ENCODE data around the gene SDHA. TPM values are rescaled to one million over a fixed set of nuclear protein-coding genes. Genes with fewer than 3 reads are reported as not detected.
"Not testable (repeated sequence)": the region's sequence is repeated elsewhere in the genome, so short reads cannot be mapped to it uniquely, and the experiment has no call there.

Gene SDHA
- total RNA-seq, 1 experiment from 2014 or later: 75.0 TPM

DNA sequence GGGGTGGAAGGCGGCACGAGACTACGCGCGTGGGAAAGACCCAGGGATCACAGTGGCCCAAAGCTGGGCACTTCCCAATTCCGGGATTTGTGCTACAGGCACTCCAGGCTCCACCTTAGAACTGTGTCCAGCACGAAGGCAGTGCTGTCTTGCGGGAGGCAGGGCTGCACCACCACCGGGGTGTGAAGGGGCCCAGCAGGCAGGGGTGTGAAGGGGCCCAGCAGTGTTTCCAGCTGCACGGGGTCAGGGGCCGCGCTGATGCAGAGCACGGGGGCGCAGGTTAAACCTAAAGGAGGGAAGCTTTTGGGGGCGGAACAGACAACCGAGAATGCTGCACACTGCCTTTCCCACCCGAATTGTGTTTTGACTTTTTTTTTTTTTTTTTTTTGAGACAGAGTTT, 52.2 kb downstream of the SDHA start:
- TF ChIP-seq, protein P1, sequence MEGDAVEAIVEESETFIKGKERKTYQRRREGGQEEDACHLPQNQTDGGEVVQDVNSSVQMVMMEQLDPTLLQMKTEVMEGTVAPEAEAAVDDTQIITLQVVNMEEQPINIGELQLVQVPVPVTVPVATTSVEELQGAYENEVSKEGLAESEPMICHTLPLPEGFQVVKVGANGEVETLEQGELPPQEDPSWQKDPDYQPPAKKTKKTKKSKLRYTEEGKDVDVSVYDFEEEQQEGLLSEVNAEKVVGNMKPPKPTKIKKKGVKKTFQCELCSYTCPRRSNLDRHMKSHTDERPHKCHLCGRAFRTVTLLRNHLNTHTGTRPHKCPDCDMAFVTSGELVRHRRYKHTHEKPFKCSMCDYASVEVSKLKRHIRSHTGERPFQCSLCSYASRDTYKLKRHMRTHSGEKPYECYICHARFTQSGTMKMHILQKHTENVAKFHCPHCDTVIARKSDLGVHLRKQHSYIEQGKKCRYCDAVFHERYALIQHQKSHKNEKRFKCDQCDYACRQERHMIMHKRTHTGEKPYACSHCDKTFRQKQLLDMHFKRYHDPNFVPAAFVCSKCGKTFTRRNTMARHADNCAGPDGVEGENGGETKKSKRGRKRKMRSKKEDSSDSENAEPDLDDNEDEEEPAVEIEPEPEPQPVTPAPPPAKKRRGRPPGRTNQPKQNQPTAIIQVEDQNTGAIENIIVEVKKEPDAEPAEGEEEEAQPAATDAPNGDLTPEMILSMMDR (IDR thresholded peaks at IDR 0.05; ENCODE audit: unreplicated experiment): no peak
- Mint-ChIP-seq H3K27me3 (ENCODE audit: insufficient read depth, unreplicated experiment) (no peaks in the 10 kb centered on the region), H3K27ac (ENCODE audit: low read depth, unreplicated experiment) (peak overlapping the region; percentile 23), H3K9me3 (ENCODE audit: unreplicated experiment) (no peaks in the 10 kb centered on the region), H3K4me1 (ENCODE audit: insufficient read depth, unreplicated experiment) (peaks cover 16% of the 10 kb centered on the region), H3K36me3 (ENCODE audit: insufficient read depth, unreplicated experiment) (peaks cover 30% of the 10 kb centered on the region), H3K4me3 (ENCODE audit: unreplicated experiment) (peak overlapping the region; percentile 78)
- ChIA-PET POLR2A (interaction anchor here (1.1 to 2.5 kb wide), 4 partner anchors 51 to 172 kb away, joined by 3 to 29 read pairs (median 4); partner anchors contain the start of genes CCDC127, EXOC3 and SDHA), CTCF (interaction anchor here (0.6 kb wide), 1 partner anchor 123 kb away, joined by 3 read pairs; no protein-coding TSS in a partner anchor)
- BruUV-seq (replicated peaks): no TSS peak
- DNase-seq (ENCODE audit: unreplicated experiment): no peak
- intact Hi-C loops (cut with micrococcal nuclease): no loop called here

GRCh38 chr5:271828-272167, 53.7 kb downstream of the SDHA start:
- peaks cover 16% of the 10 kb centered on the region for H3K4me1 Mint-ChIP-seq (ENCODE audit: insufficient read depth, unreplicated experiment)
- H3K4me3 Mint-ChIP-seq (ENCODE audit: unreplicated experiment): peak overlapping the region; percentile 78
- CTCF ChIA-PET; BruUV-seq (replicated peaks); H3K27me3 Mint-ChIP-seq (ENCODE audit: insufficient read depth, unreplicated experiment); DNase-seq (ENCODE audit: unreplicated experiment); H3K9me3 Mint-ChIP-seq (ENCODE audit: unreplicated experiment); intact Hi-C loops (cut with micrococcal nuclease): not testable (repeated sequence)
- peaks cover 44% of the 10 kb centered on the region for H3K36me3 Mint-ChIP-seq (ENCODE audit: insufficient read depth, unreplicated experiment)
- POLR2A ChIA-PET: interaction anchor here (0.8 to 2.5 kb wide), 13 partner anchors 10 to 254 kb away, joined by 3 to 29 read pairs (median 4); partner anchors contain the start of genes CCDC127, EXOC3 and SDHA
- peak overlapping the region; percentile 78 for H3K27ac Mint-ChIP-seq (ENCODE audit: low read depth, unreplicated experiment)

- Mint-ChIP-seq H3K4me3 (ENCODE audit: unreplicated experiment) (peak overlapping the region; percentile 78), H3K4me1 (ENCODE audit: insufficient read depth, unreplicated experiment) (peaks cover 16% of the 10 kb centered on the region), H3K36me3 (ENCODE audit: insufficient read depth, unreplicated experiment) (peaks cover 50% of the 10 kb centered on the region), H3K27ac (ENCODE audit: low read depth, unreplicated experiment) (peak overlapping the region; percentile 78)
- POLR2A ChIA-PET; H3K27me3 Mint-ChIP-seq (ENCODE audit: insufficient read depth, unreplicated experiment); intact Hi-C loops (cut with micrococcal nuclease); DNase-seq (ENCODE audit: unreplicated experiment); H3K9me3 Mint-ChIP-seq (ENCODE audit: unreplicated experiment); BruUV-seq (replicated peaks): not testable (repeated sequence)
- CTCF ChIA-PET: interaction anchor here (0.6 to 1.0 kb wide), 2 partner anchors 15 to 85 kb away, joined by 3 read pairs; no protein-coding TSS in a partner anchor
Observed at GRCh38 chr5:273091-273490, 55.0 kb downstream of the SDHA start.

DNA sequence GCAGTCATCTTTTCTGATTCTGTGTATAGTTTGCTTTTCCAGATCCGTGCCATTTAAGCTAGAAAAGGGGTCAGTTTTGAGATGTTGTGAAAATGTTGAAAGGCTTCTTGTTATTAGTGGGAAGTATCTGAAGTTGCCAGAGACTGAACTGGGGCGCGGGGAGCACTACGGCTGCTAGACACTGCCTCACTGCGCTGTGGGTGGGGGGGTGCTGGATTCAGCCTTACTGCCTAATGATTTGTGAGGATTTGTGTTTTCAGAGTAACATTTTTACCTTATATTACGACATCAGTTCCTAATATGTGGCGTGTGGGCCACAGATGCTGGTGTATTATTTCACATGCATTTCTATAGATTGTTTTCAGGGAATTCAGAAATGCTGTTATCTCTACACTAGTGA, 55.4 kb downstream of the SDHA start:
- CTCF ChIA-PET: interaction anchor here (0.6 to 1.0 kb wide), 2 partner anchors 14 to 85 kb away, joined by 3 read pairs; no protein-coding TSS in a partner anchor

GRCh38 chr5:274346-274745, 56.2 kb downstream of the SDHA start:
- H3K27ac Mint-ChIP-seq (ENCODE audit: low read depth, unreplicated experiment); intact Hi-C loops (cut with micrococcal nuclease); DNase-seq (ENCODE audit: unreplicated experiment); H3K4me3 Mint-ChIP-seq (ENCODE audit: unreplicated experiment); H3K9me3 Mint-ChIP-seq (ENCODE audit: unreplicated experiment); BruUV-seq (replicated peaks); H3K27me3 Mint-ChIP-seq (ENCODE audit: insufficient read depth, unreplicated experiment): not testable (repeated sequence)
- ChIA-PET POLR2A (interaction anchor here (1.2 kb wide), 2 partner anchors 55 to 198 kb away, joined by 3 to 5 read pairs; no protein-coding TSS in a partner anchor), CTCF (interaction anchor here (0.6 to 1.1 kb wide), 2 partner anchors 86 to 162 kb away, joined by 3 to 5 read pairs; no protein-coding TSS in a partner anchor)
- peaks cover 16% of the 10 kb centered on the region for H3K4me1 Mint-ChIP-seq (ENCODE audit: insufficient read depth, unreplicated experiment)
- peaks cover 50% of the 10 kb centered on the region for H3K36me3 Mint-ChIP-seq (ENCODE audit: insufficient read depth, unreplicated experiment)

More for the DNA sequence above, 55.4 kb downstream of the SDHA start:
- DNase-seq (ENCODE audit: unreplicated experiment); H3K27me3 Mint-ChIP-seq (ENCODE audit: insufficient read depth, unreplicated experiment); POLR2A ChIA-PET; BruUV-seq (replicated peaks); intact Hi-C loops (cut with micrococcal nuclease); H3K9me3 Mint-ChIP-seq (ENCODE audit: unreplicated experiment): not testable (repeated sequence)
- peak overlapping the region; percentile 78 for H3K27ac Mint-ChIP-seq (ENCODE audit: low read depth, unreplicated experiment)
- peak overlapping the region; percentile 78 for H3K4me3 Mint-ChIP-seq (ENCODE audit: unreplicated experiment)
- H3K4me1 Mint-ChIP-seq (ENCODE audit: insufficient read depth, unreplicated experiment): peaks cover 16% of the 10 kb centered on the region
- peaks cover 50% of the 10 kb centered on the region for H3K36me3 Mint-ChIP-seq (ENCODE audit: insufficient read depth, unreplicated experiment)

- Mint-ChIP-seq H3K9me3 (ENCODE audit: unreplicated experiment) (peaks cover 16% of the 10 kb centered on the region), H3K4me1 (ENCODE audit: insufficient read depth, unreplicated experiment) (peaks cover 6% of the 10 kb centered on the region), H3K4me3 (ENCODE audit: unreplicated experiment) (no peak overlapping the region), H3K27ac (ENCODE audit: low read depth, unreplicated experiment) (no peak overlapping the region), H3K27me3 (ENCODE audit: insufficient read depth, unreplicated experiment) (no peaks in the 10 kb centered on the region), H3K36me3 (ENCODE audit: insufficient read depth, unreplicated experiment) (peaks cover 40% of the 10 kb centered on the region)
- TF ChIP-seq, protein P1 (IDR thresholded peaks at IDR 0.05; ENCODE audit: unreplicated experiment): no peak
- BruUV-seq (replicated peaks): no TSS peak
- intact Hi-C loops (cut with micrococcal nuclease): no loop called here
- POLR2A ChIA-PET: no interaction called here
- DNase-seq (ENCODE audit: unreplicated experiment): no peak
- CTCF ChIA-PET: interaction anchor here (0.9 to 1.1 kb wide), 2 partner anchors 30 to 91 kb away, joined by 3 read pairs; no protein-coding TSS in a partner anchor
Observed at GRCh38 chr5:278646-279045, 60.5 kb downstream of the SDHA start.

- intact Hi-C loops (cut with micrococcal nuclease); DNase-seq (ENCODE audit: unreplicated experiment); H3K4me1 Mint-ChIP-seq (ENCODE audit: insufficient read depth, unreplicated experiment); H3K27ac Mint-ChIP-seq (ENCODE audit: low read depth, unreplicated experiment); H3K4me3 Mint-ChIP-seq (ENCODE audit: unreplicated experiment); CTCF ChIA-PET; BruUV-seq (replicated peaks); H3K27me3 Mint-ChIP-seq (ENCODE audit: insufficient read depth, unreplicated experiment); POLR2A ChIA-PET: not testable (repeated sequence)
- peaks cover 38% of the 10 kb centered on the region for H3K36me3 Mint-ChIP-seq (ENCODE audit: insufficient read depth, unreplicated experiment)
- H3K9me3 Mint-ChIP-seq (ENCODE audit: unreplicated experiment): peaks cover 16% of the 10 kb centered on the region
Observed at GRCh38 chr5:279051-279665, 61.0 kb downstream of the SDHA start.

All from MCF 10A (cell line).